Measurements from ENCODE around the gene ERN1. TPM values are rescaled to one million over a fixed set of nuclear protein-coding genes. Genes with fewer than 3 reads are reported as not detected.

ERN1 gene
- polyA plus RNA-seq, 3 donors: 11.0 to 27.5 (median 13.7) TPM

DNA sequence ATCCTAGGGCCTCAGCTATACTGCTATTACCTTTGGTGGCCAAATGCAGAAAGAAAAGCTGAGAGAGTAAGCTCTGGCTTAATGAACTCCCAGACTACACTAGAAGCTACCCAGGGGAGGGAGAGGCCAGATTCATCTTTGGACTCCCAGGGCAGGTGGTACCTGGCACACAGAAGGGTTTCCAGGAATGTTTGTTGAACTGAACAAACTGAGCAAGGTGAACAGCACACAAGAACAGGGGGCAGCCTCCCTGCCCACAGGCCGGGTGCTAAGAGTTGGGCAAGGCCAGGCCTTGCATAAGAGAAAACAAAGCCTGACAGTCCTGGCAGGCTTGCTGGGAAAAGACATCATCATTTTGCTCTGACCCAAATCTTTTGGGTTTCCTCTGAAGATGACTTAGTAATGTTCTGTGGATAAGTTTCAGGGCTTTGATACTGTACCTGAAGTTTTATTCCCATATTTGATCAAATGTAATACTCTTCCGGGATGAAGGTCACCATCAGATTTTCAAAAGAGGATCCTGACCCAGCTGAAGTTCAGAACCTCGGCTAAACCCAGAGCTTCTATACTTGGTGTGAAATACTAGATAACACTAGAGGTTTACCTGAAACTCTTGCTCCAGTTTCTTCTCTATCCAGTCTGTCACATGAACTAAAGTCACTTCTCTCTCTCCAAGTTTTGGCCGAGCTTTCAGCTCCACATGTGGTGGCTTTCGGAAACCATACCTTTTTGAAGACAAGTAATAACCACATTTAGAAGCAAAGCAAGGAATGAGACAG, 20.5 kb upstream of the ERN1 start:
- Histone ChIP-seq H3K27ac (ENCODE audit: low read depth in 1 of 2, low read length in 2 of 2) (peak overlapping the region in 1 of 2 donors; percentile 65), H3K4me1 (ENCODE audit: control insufficient read depth in 1 of 2, insufficient read depth in 2 of 2, low read length in 2 of 2) (peaks cover 24 to 30% of the 10 kb centered on the region in 2 donors), H4K20me1 (ENCODE audit: insufficient read depth, low read length) (peaks cover 4% of the 10 kb centered on the region), H3K4me3 (replicated peaks in 1 of 3; ENCODE audit: low read depth in 2 of 3, low read length in 3 of 3) (no peak overlapping the region), H2AFZ (ENCODE audit: insufficient read depth, low read depth, low read length, poor library complexity, severe bottlenecking) (peak overlapping the region; percentile 43), H3K9ac (ENCODE audit: insufficient read depth, low read length, poor library complexity, severe bottlenecking) (no peak overlapping the region), H3K27me3 (ENCODE audit: control insufficient read depth in 2 of 2, insufficient read depth in 2 of 2, low read length in 2 of 2) (no peaks in the 10 kb centered on the region), H3K9me3 (replicated peaks in 1 of 2; ENCODE audit: control insufficient read depth in 1 of 2, insufficient read depth in 1 of 2, low read length in 2 of 2) (no peaks in the 10 kb centered on the region), H3K79me2 (ENCODE audit: insufficient read depth, low read length) (peaks cover 24% of the 10 kb centered on the region), H3K36me3 (replicated peaks in 1 of 2; ENCODE audit: control insufficient read depth in 1 of 2, insufficient read depth in 2 of 2, low read length in 2 of 2) (peaks cover 17 to 57% of the 10 kb centered on the region in 2 donors), H3K4me2 (replicated peaks; ENCODE audit: extremely low read depth, low read length, poor library complexity, severe bottlenecking) (no peak overlapping the region)
- Mint-ChIP-seq H3K9me3 (no peaks in the 10 kb centered on the region), H3K4me3 (no peak overlapping the region), H3K27ac (peak overlapping the region in 5 of 7 donors; percentile 30 to 73 (median 53)), H3K27me3 (ENCODE audit: low read depth in 3 of 3) (no peaks in the 10 kb centered on the region), H3K36me3 (peaks cover 46 to 53% of the 10 kb centered on the region in 2 donors), H3K4me1 (peaks cover 27% of the 10 kb centered on the region)
- 51% methylated on average over 3 of the region's 5 CpGs for WGBS (ENCODE audit: insufficient coverage)
- intact Hi-C loops (cut with micrococcal nuclease): loop anchor here in 1 of 2 donors (5.0 kb wide), 1 partner anchor 132 kb away; no protein-coding TSS in a partner anchor
- DNase-seq: peak; percentile 27 to 46 (median 45)
- no peak for TF ChIP-seq CTCF (IDR thresholded peaks at IDR 0.05)

- intact Hi-C loops (cut with micrococcal nuclease): loop anchor here in 1 of 2 donors (5.0 kb wide), 3 partner anchors 33 to 133 kb away; partner anchors contain the start of gene TEX2
- Histone ChIP-seq H3K4me1 (ENCODE audit: control insufficient read depth in 1 of 2, insufficient read depth in 2 of 2, low read length in 2 of 2) (peaks cover 26 to 29% of the 10 kb centered on the region in 2 donors), H3K9ac (ENCODE audit: insufficient read depth, low read length, poor library complexity, severe bottlenecking) (no peak overlapping the region), H3K36me3 (replicated peaks in 1 of 2; ENCODE audit: control insufficient read depth in 1 of 2, insufficient read depth in 2 of 2, low read length in 2 of 2) (peaks cover 17 to 45% of the 10 kb centered on the region in 2 donors), H3K4me3 (replicated peaks in 1 of 3; ENCODE audit: low read depth in 2 of 3, low read length in 3 of 3) (no peak overlapping the region), H3K27ac (ENCODE audit: low read depth in 1 of 2, low read length in 2 of 2) (peak overlapping the region in 1 of 2 donors; percentile 43), H3K4me2 (replicated peaks; ENCODE audit: extremely low read depth, low read length, poor library complexity, severe bottlenecking) (no peak overlapping the region), H3K79me2 (ENCODE audit: insufficient read depth, low read length) (peaks cover 24% of the 10 kb centered on the region), H2AFZ (ENCODE audit: insufficient read depth, low read depth, low read length, poor library complexity, severe bottlenecking) (no peak overlapping the region), H4K20me1 (ENCODE audit: insufficient read depth, low read length) (peaks cover 4% of the 10 kb centered on the region), H3K27me3 (ENCODE audit: control insufficient read depth in 2 of 2, insufficient read depth in 2 of 2, low read length in 2 of 2) (no peaks in the 10 kb centered on the region), H3K9me3 (replicated peaks in 1 of 2; ENCODE audit: control insufficient read depth in 1 of 2, insufficient read depth in 1 of 2, low read length in 2 of 2) (no peaks in the 10 kb centered on the region)
- Mint-ChIP-seq H3K27me3 (ENCODE audit: low read depth in 3 of 3) (no peaks in the 10 kb centered on the region), H3K9me3 (no peaks in the 10 kb centered on the region), H3K27ac (no peak overlapping the region), H3K4me3 (no peak overlapping the region), H3K4me1 (peaks cover 24% of the 10 kb centered on the region), H3K36me3 (peaks cover 35 to 42% of the 10 kb centered on the region in 2 donors)
- no peak for TF ChIP-seq CTCF (IDR thresholded peaks at IDR 0.05)
- no peak for DNase-seq
- 94% methylated on average over 2 of the region's 6 CpGs for WGBS (ENCODE audit: insufficient coverage)
Observed at GRCh38 chr17:64149196-64149595, 19.3 kb upstream of the ERN1 start.
